Measurements from ENCODE around the gene FRMD8. TPM values are rescaled to one million over a fixed set of nuclear protein-coding genes. Genes with fewer than 3 reads are reported as not detected.
A peak's percentile ranks its signal among the peaks of the same experiment; 100 is the strongest.

FRMD8 gene
- total RNA-seq, 1 donor from 2014 or later, result 39.0 TPM

DNA sequence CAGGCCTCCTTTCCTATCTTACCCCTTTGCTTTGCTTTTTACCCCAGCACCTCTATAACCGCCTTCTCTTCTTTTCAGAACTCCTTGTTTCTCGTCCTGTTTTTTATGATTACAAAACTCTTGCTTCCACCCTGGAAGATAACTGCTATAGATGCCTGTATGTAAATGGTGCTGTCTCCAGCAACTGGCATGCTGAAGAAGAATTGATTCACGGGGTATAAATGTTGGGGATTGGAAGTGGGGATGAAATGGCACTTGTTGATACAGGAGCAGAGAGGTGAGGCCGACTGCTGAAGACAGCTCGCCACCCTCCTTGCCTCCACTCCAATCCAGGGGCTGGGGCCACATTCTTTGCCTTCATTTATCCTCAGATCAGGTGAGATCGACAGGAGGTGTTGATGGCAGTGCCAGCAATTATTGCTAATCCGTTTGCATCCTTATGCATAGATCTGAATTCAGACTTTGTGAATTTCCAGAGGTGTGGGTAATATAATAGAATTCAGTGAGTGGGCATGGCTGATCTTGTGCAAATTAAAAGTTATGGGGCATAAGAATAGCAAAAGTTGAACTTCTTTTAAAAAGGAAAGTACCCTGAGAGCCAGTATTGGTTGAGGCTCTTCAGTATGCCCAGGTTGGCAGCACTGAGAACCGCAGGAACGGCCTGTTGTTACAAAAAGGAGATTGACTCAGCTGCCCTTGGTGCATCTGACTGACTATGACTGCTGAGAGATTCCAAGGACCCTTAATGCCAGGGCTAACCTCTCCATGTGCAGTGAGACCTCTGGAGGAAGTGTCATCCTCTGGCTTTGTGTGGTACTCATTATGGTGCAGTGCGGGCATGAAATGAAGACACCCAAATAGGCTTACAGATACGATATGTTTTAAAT is 41.5 kb downstream of the FRMD8 start:
- Histone ChIP-seq H3K4me3 (ENCODE audit: low read depth, low read length) (peak overlapping the region; percentile 94), H3K27me3 (ENCODE audit: control insufficient read depth, insufficient read depth, low read length) (no peaks in the 10 kb centered on the region), H3K36me3 (ENCODE audit: control insufficient read depth, insufficient read depth, low read length) (peaks cover 5% of the 10 kb centered on the region)
- TF ChIP-seq, protein P1, sequence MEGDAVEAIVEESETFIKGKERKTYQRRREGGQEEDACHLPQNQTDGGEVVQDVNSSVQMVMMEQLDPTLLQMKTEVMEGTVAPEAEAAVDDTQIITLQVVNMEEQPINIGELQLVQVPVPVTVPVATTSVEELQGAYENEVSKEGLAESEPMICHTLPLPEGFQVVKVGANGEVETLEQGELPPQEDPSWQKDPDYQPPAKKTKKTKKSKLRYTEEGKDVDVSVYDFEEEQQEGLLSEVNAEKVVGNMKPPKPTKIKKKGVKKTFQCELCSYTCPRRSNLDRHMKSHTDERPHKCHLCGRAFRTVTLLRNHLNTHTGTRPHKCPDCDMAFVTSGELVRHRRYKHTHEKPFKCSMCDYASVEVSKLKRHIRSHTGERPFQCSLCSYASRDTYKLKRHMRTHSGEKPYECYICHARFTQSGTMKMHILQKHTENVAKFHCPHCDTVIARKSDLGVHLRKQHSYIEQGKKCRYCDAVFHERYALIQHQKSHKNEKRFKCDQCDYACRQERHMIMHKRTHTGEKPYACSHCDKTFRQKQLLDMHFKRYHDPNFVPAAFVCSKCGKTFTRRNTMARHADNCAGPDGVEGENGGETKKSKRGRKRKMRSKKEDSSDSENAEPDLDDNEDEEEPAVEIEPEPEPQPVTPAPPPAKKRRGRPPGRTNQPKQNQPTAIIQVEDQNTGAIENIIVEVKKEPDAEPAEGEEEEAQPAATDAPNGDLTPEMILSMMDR (IDR thresholded peaks at IDR 0.05; ENCODE audit: insufficient read depth, low read length, poor library complexity, severe bottlenecking), result no peak
- DNase-seq (ENCODE audit: low read depth), result no peak

DNA sequence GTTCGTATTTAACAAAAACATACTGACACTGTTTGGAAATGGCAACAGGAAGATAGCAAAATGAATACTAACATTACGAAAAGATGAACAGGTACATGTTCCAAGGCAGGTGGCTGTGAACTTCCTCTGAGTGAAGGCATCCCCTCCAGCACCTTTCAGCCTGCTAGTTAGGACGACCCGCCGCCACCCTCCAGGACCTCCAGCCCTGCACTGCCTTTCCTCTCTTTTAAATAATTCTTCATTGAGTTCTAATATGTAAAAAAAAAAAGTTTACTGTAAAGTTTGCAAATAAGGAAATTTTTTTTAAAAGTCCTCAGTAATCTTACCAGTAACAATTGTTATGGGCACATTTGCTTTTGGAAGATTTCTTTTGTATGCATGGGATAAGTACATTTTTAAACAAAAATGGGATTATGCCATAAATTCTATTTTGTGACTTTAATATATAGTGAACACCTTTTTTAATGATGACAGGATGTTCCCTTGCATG is 42.2 kb downstream of the FRMD8 start:
- no peak for DNase-seq (ENCODE audit: low read depth)
- TF ChIP-seq, protein P1 (IDR thresholded peaks at IDR 0.05; ENCODE audit: insufficient read depth, low read length, poor library complexity, severe bottlenecking), result no peak
- peaks cover 5% of the 10 kb centered on the region for H3K36me3 ChIP-seq (ENCODE audit: control insufficient read depth, insufficient read depth, low read length)
- peak overlapping the region; percentile 94 for H3K4me3 ChIP-seq (ENCODE audit: low read depth, low read length)
- no peaks in the 10 kb centered on the region for H3K27me3 ChIP-seq (ENCODE audit: control insufficient read depth, insufficient read depth, low read length)

DNA sequence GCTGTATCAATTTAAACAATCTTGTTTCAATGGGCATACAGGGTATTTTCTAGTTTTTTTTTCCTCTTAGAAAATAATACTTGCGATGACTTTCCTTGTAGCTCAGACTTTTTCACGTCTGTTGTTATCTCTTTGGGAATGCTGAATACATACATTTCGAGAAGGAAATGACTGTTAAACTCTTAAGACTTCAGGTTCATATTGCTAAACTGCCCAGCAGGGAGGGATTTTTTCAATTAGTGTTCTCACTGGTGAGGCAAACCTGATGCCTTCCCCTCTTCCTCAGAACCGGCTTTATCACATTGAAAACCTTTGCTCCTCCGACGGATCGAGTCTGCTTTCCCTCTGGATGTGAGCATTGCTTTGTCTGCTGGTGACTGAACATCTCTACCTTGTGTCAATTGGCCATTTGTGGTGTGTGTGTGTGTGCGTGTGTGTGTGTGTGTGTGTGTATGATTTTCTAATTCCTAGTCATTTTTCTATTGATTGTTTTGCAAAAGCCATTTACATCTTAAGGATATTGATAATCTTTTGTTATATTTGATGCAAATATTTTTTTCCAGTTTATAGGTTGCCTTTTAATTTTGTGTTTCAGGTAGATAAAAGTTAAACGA is 42.7 kb downstream of the FRMD8 start:
- TF ChIP-seq, protein P1 (IDR thresholded peaks at IDR 0.05; ENCODE audit: insufficient read depth, low read length, poor library complexity, severe bottlenecking), result no peak
- H3K36me3 ChIP-seq (ENCODE audit: control insufficient read depth, insufficient read depth, low read length), result peaks cover 5% of the 10 kb centered on the region
- DNase-seq (ENCODE audit: low read depth), result no peak
- peak overlapping the region; percentile 94 for H3K4me3 ChIP-seq (ENCODE audit: low read depth, low read length)
- H3K27me3 ChIP-seq (ENCODE audit: control insufficient read depth, insufficient read depth, low read length), result no peaks in the 10 kb centered on the region

DNA sequence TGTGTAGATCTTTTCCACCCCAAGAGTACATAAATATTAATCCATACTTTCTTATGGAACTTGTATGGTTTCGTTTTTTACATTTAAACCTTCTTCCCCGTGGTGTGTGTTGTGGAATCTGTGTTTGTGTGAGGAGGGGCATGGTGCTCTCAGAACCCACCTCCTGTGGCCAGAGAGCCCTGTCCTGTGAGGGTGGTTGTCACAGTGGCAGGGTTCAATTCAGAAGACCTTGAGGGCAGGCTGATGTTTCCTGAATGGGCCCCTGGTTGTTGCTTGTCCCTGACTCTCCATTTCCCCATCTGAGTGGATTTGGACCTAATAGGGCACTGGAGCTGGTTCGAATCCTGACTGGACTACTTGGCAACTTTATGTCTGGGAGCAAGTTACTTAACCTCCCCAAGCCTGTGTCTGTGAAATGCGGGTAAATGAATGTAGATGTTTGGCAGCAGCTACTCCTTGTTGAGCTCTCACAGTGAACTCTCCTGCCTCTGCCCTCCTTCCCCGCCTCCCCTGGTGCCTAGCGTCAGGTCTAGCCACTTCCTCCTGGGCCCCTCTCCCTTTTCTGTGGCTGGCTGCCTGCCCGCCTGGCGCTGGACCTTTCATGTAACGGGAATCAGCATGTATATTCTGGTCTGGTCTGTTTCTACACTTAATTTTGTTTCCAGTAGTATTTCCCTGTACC is 43.4 kb downstream of the FRMD8 start:
- Histone ChIP-seq H3K36me3 (ENCODE audit: control insufficient read depth, insufficient read depth, low read length) (peaks cover 5% of the 10 kb centered on the region), H3K4me3 (ENCODE audit: low read depth, low read length) (peak overlapping the region; percentile 94), H3K27me3 (ENCODE audit: control insufficient read depth, insufficient read depth, low read length) (no peaks in the 10 kb centered on the region)
- TF ChIP-seq, protein P1 (IDR thresholded peaks at IDR 0.05; ENCODE audit: insufficient read depth, low read length, poor library complexity, severe bottlenecking), result no peak
- DNase-seq (ENCODE audit: low read depth), result no peak

DNA sequence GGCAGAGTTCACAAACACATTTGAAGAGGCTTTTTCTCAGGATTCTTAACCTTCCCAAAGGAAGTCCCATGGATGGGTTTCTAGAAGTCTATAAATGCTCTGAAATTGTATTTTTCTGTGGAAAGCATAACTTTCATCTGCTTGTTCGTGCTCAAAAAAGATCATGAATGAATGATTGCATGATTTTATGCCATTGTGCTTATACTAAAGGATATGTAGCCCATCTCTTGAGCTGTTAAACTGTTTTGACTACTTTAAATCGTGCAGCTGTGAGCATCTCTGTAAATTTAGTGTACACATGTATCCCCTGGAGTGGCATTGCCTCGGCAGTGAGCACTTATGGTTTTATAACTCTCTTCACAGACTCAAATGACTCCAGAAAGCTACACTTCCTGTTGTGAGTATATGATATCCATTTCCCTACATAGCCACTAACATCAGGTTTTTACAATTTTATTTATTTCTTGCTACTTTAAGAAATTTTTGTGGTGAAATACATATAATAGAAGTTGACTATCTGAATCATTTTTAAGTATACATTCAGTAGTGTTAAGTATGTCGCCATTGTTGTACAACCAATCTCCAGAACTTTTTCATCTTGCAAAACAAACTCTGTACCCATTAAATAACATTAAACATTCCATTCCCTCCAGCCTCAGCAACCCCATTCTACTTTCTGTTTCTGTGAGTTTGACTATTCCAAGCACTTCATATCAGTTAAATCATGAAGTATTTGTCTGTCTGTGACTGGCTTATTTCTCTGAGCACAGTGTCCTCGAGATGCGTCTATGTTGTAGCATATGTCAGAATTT is 44.2 kb downstream of the FRMD8 start:
- Histone ChIP-seq H3K4me3 (ENCODE audit: low read depth, low read length) (peak overlapping the region; percentile 94), H3K27me3 (ENCODE audit: control insufficient read depth, insufficient read depth, low read length) (no peaks in the 10 kb centered on the region), H3K36me3 (ENCODE audit: control insufficient read depth, insufficient read depth, low read length) (peaks cover 5% of the 10 kb centered on the region)
- TF ChIP-seq, protein P1 (IDR thresholded peaks at IDR 0.05; ENCODE audit: insufficient read depth, low read length, poor library complexity, severe bottlenecking), result no peak
- DNase-seq (ENCODE audit: low read depth), result no peak
